ENCODE measurements around the gene PVALEF. TPM values are rescaled to one million over a fixed set of nuclear protein-coding genes. Genes with fewer than 3 reads are reported as not detected.
"Not testable (repeated sequence)": the region's sequence is repeated elsewhere in the genome, so short reads cannot be mapped to it uniquely, and the experiment has no call there.

PVALEF gene
- total RNA-seq, 2 experiments from 2014 or later = not detected

- H3K27ac Mint-ChIP-seq; H3K27me3 Mint-ChIP-seq; H3K9me3 Mint-ChIP-seq; H3K4me1 Mint-ChIP-seq; DNase-seq; H3K4me3 Mint-ChIP-seq; H3K36me3 Mint-ChIP-seq (ENCODE audit: low read depth); POLR2A ChIA-PET: not testable (repeated sequence)
- CTCF ChIA-PET = interaction anchor here (1.1 kb wide), 1 partner anchor 210 kb away, joined by 3 read pairs; no protein-coding TSS in a partner anchor
Observed at GRCh38 chr17:81154016-81154415, 11.3 kb upstream of the PVALEF start.

- ChIA-PET POLR2A (no interaction called here), CTCF (no interaction called here)
- H3K27ac Mint-ChIP-seq = no peak overlapping the region
- H3K36me3 Mint-ChIP-seq (ENCODE audit: low read depth) = no peaks in the 10 kb centered on the region
- no peak overlapping the region for H3K4me3 Mint-ChIP-seq
- H3K9me3 Mint-ChIP-seq = no peaks in the 10 kb centered on the region
- peaks cover 2% of the 10 kb centered on the region for H3K27me3 Mint-ChIP-seq
- H3K4me1 Mint-ChIP-seq = no peaks in the 10 kb centered on the region
- no peak for DNase-seq
Observed at GRCh38 chr17:81154961-81155360, 10.3 kb upstream of the PVALEF start.

GRCh38 chr17:81156866-81157805 is 8.2 kb upstream of the PVALEF start:
- no peak overlapping the region for H3K27ac Mint-ChIP-seq
- CTCF ChIA-PET = no interaction called here
- DNase-seq = no peak
- no peak overlapping the region for H3K4me3 Mint-ChIP-seq
- H3K27me3 Mint-ChIP-seq = no peaks in the 10 kb centered on the region
- no peaks in the 10 kb centered on the region for H3K36me3 Mint-ChIP-seq (ENCODE audit: low read depth)
- H3K9me3 Mint-ChIP-seq = no peaks in the 10 kb centered on the region
- H3K4me1 Mint-ChIP-seq = no peaks in the 10 kb centered on the region
- POLR2A ChIA-PET = no interaction called here

- H3K4me3 Mint-ChIP-seq = no peak overlapping the region
- POLR2A ChIA-PET = no interaction called here
- CTCF ChIA-PET = interaction anchor here (0.7 kb wide), 1 partner anchor 10 kb away, joined by 3 read pairs; no protein-coding TSS in a partner anchor
Observed at GRCh38 chr17:81157848-81158687, 7.2 kb upstream of the PVALEF start.

GRCh38 chr17:81158688-81159590 is 6.4 kb upstream of the PVALEF start:
- DNase-seq = no peak
- Mint-ChIP-seq H3K9me3 (no peaks in the 10 kb centered on the region), H3K27me3 (no peaks in the 10 kb centered on the region), H3K4me3 (no peak overlapping the region), H3K4me1 (no peaks in the 10 kb centered on the region), H3K36me3 (ENCODE audit: low read depth) (no peaks in the 10 kb centered on the region), H3K27ac (no peak overlapping the region)
- ChIA-PET CTCF (no interaction called here), POLR2A (no interaction called here)

More at GRCh38 chr17:81157848-81158687, 7.2 kb upstream of the PVALEF start:
- H3K36me3 Mint-ChIP-seq (ENCODE audit: low read depth) = no peaks in the 10 kb centered on the region
- H3K9me3 Mint-ChIP-seq = no peaks in the 10 kb centered on the region
- H3K4me1 Mint-ChIP-seq = no peaks in the 10 kb centered on the region
- H3K27ac Mint-ChIP-seq = no peak overlapping the region
- no peaks in the 10 kb centered on the region for H3K27me3 Mint-ChIP-seq
- DNase-seq = no peak

- POLR2A ChIA-PET = no interaction called here
- Mint-ChIP-seq H3K4me1 (no peaks in the 10 kb centered on the region), H3K9me3 (no peaks in the 10 kb centered on the region), H3K36me3 (ENCODE audit: low read depth) (no peaks in the 10 kb centered on the region), H3K4me3 (no peak overlapping the region), H3K27ac (no peak overlapping the region), H3K27me3 (peaks cover 6% of the 10 kb centered on the region)
- CTCF ChIA-PET = no interaction called here
- DNase-seq = no peak
Observed at GRCh38 chr17:81159611-81160265, 5.6 kb upstream of the PVALEF start.

- Mint-ChIP-seq H3K27me3 (peaks cover 11% of the 10 kb centered on the region), H3K9me3 (no peaks in the 10 kb centered on the region), H3K4me1 (no peaks in the 10 kb centered on the region), H3K27ac (no peak overlapping the region), H3K36me3 (ENCODE audit: low read depth) (no peaks in the 10 kb centered on the region), H3K4me3 (no peak overlapping the region)
- no peak for DNase-seq
- ChIA-PET POLR2A (no interaction called here), CTCF (no interaction called here)
Observed at GRCh38 chr17:81160306-81160705, 5.0 kb upstream of the PVALEF start.

GRCh38 chr17:81160747-81161453 is 4.4 kb upstream of the PVALEF start:
- no peak overlapping the region for H3K27ac Mint-ChIP-seq
- POLR2A ChIA-PET = no interaction called here
- H3K27me3 Mint-ChIP-seq = peaks cover 12% of the 10 kb centered on the region
- no peaks in the 10 kb centered on the region for H3K4me1 Mint-ChIP-seq
- no peaks in the 10 kb centered on the region for H3K36me3 Mint-ChIP-seq (ENCODE audit: low read depth)
- no peak overlapping the region for H3K4me3 Mint-ChIP-seq
- DNase-seq = no peak
- CTCF ChIA-PET = no interaction called here
- H3K9me3 Mint-ChIP-seq = no peaks in the 10 kb centered on the region

GRCh38 chr17:81161536-81161935 is 3.8 kb upstream of the PVALEF start:
- Mint-ChIP-seq H3K27ac (no peak overlapping the region), H3K4me1 (no peaks in the 10 kb centered on the region), H3K36me3 (ENCODE audit: low read depth) (no peaks in the 10 kb centered on the region), H3K4me3 (no peak overlapping the region), H3K27me3 (peaks cover 12% of the 10 kb centered on the region), H3K9me3 (no peaks in the 10 kb centered on the region)
- no peak for DNase-seq
- ChIA-PET POLR2A (no interaction called here), CTCF (no interaction called here)

- Mint-ChIP-seq H3K27me3 (peaks cover 12% of the 10 kb centered on the region), H3K9me3 (no peaks in the 10 kb centered on the region), H3K4me3 (no peak overlapping the region), H3K36me3 (ENCODE audit: low read depth) (no peaks in the 10 kb centered on the region), H3K4me1 (no peaks in the 10 kb centered on the region), H3K27ac (no peak overlapping the region)
- ChIA-PET CTCF (no interaction called here), POLR2A (no interaction called here)
- DNase-seq = no peak
Observed at GRCh38 chr17:81161972-81162371, 3.3 kb upstream of the PVALEF start.

GRCh38 chr17:81162491-81162890 is 2.8 kb upstream of the PVALEF start:
- ChIA-PET POLR2A (no interaction called here), CTCF (no interaction called here)
- Mint-ChIP-seq H3K4me1 (no peaks in the 10 kb centered on the region), H3K9me3 (no peaks in the 10 kb centered on the region), H3K4me3 (no peak overlapping the region), H3K27ac (no peak overlapping the region), H3K36me3 (ENCODE audit: low read depth) (no peaks in the 10 kb centered on the region), H3K27me3 (peaks cover 17% of the 10 kb centered on the region)
- DNase-seq = no peak

Measured in activated CD4-positive, alpha-beta T cell treated with anti-CD3 and anti-CD28 coated beads, Interleukin-2, amount 10 ng/mL, durations not matched to agents 7 days and 5 days (primary cell).